HCT116 (cell line): Measurements from ENCODE around the gene RSPO4. TPM values are rescaled to one million over a fixed set of nuclear protein-coding genes. Genes with fewer than 3 reads are reported as not detected.

Experiments
- ATAC-seq: fragments of 200-7000 bp; cut with Tn5 transposase; 2 replicates; pipeline ENCODE4 v1.9.1; 2020; ENCODE audit warnings: mild to moderate bottlenecking, moderate library complexity
- BruUV-seq: library from RNA; stranded (reverse); fragments of 400-500 nt; replicated peaks from 2 replicates; lab custom pipeline; 2021; lab: Mats Ljungman, UMichigan
- CTCF ChIA-PET: fragments of 300-600 bp; sonication (Branson Sonifier 250); formaldehyde crosslinking; loops from one replicate; lab custom pipeline; 2021; ENCODE audit warnings: antibody characterized with exemption; lab: Charles Lee
- POLR2A ChIA-PET: fragments of 300-600, 350-600 bp; sonication (Branson Sonifier 250); formaldehyde crosslinking; loops from one replicate; lab custom pipeline; 2021; ENCODE audit warnings: antibody characterized with exemption; lab: Charles Lee
- RAD21 ChIA-PET, 2 experiments: fragments of 300-600 bp; sonication (Branson Sonifier 250); formaldehyde crosslinking; loops; one replicate each; lab custom pipeline; 2023; ENCODE audit warnings: low total read pairs in 2 of 2; ENCODE audit not compliant: uncharacterized antibody in 2 of 2, unreplicated experiment in 2 of 2, low non-redundant PET in 1 of 2; lab: Charles Lee
- DNase-seq: peaks from one replicate; pipeline ENCODE4 v3.0.0-alpha.2; 2010; ENCODE audit warnings: low read depth, low spot score
- H2AFZ ChIP-seq: fragments of 200-600 bp; shearing (Covaris generic), sonication (generic); 2 replicates; pipeline ENCODE4 v1.6.1; 2017; ENCODE audit warnings: low read depth, mixed run types, mixed read lengths, antibody characterized with exemption, low read length; ENCODE audit not compliant: poor library complexity, severe bottlenecking
- H3K27ac ChIP-seq: 2 replicates; pipeline ENCODE4 v1.5.1; 2012; ENCODE audit warnings: low read depth, low read length
- H3K27me3 ChIP-seq: fragments of 200-600 bp; sonication (generic); 2 replicates; pipeline ENCODE4 v1.6.1; 2016; ENCODE audit warnings: mixed run types, low read length, mixed read lengths; ENCODE audit not compliant: insufficient read depth
- H3K36me3 ChIP-seq, 2 experiments: fragments of 200-500 bp in 1 of 2; fragments of 200-600 bp in 1 of 2; sonication (Bioruptor generic) in 1 of 2; sonication (generic) in 1 of 2; 2 replicates each; pipeline versions ENCODE4 v1.5.1 to v1.6.1; 2014 to 2016; ENCODE audit warnings: low read length in 2 of 2, inconsistent platforms in 1 of 2, mixed read lengths in 1 of 2, mixed run types in 1 of 2; ENCODE audit not compliant: insufficient read depth in 2 of 2, control insufficient read depth in 1 of 2
- H3K4me1 ChIP-seq, 2 experiments: fragments of 200-600 bp in 1 of 2; sonication (generic) in 1 of 2; 2 replicates each; pipeline versions ENCODE4 v1.5.1 to v1.6.1; 2012 to 2017; ENCODE audit warnings: low read length in 2 of 2, inconsistent platforms in 1 of 2, mild to moderate bottlenecking in 1 of 2, mixed read lengths in 1 of 2, mixed run types in 1 of 2, moderate library complexity in 1 of 2; ENCODE audit not compliant: insufficient read depth in 2 of 2, control insufficient read depth in 1 of 2
- H3K4me2 ChIP-seq: fragments of 200-600 bp; sonication (generic); 2 replicates; pipeline ENCODE4 v1.6.1; 2017; ENCODE audit warnings: mixed run types, low read length, mixed read lengths
- H3K4me3 ChIP-seq, 2 experiments: fragments of 200-600 bp in 1 of 2; sonication (generic) in 1 of 2; replicated peaks in 1 of 2; 2 replicates each; pipeline ENCODE4 v1.5.1; 2011 to 2016; ENCODE audit warnings: low read length in 2 of 2, control low read depth in 1 of 2, low read depth in 1 of 2, mild to moderate bottlenecking in 1 of 2, mixed read lengths in 1 of 2, mixed run types in 1 of 2
- H3K79me2 ChIP-seq: fragments of 200-600 bp; sonication (generic); 2 replicates; pipeline ENCODE4 v1.6.1; 2017; ENCODE audit warnings: mild to moderate bottlenecking, mixed run types, low read length, moderate library complexity, mixed read lengths; ENCODE audit not compliant: insufficient read depth
- H3K9ac ChIP-seq: fragments of 200-600 bp; sonication (generic); 2 replicates; pipeline ENCODE4 v1.6.1; 2016; ENCODE audit warnings: low read length, mixed read lengths
- H3K9me2 ChIP-seq: fragments of 200-600 bp; sonication (generic), shearing (Covaris generic); 2 replicates; pipeline ENCODE4 v1.6.1; 2017; ENCODE audit warnings: mixed run types, mild to moderate bottlenecking, moderate library complexity; ENCODE audit not compliant: insufficient read depth
- H3K9me3 ChIP-seq, 2 experiments: fragments of 200-500 bp in 1 of 2; fragments of 200-600 bp in 1 of 2; sonication (Bioruptor generic) in 1 of 2; sonication (generic) in 1 of 2; 2 replicates each; pipeline ENCODE4 v1.6.1; 2014 to 2017; ENCODE audit warnings: low read length in 2 of 2, mixed read lengths in 2 of 2, inconsistent platforms in 1 of 2, low read depth in 1 of 2, mild to moderate bottlenecking in 1 of 2, mixed run types in 1 of 2, moderate library complexity in 1 of 2; ENCODE audit not compliant: control insufficient read depth in 1 of 2, insufficient read depth in 1 of 2
- H4K20me1 ChIP-seq: fragments of 200-600 bp; sonication (generic), shearing (Covaris generic); 2 replicates; pipeline ENCODE4 v1.6.1; 2017; ENCODE audit warnings: mixed run types, mild to moderate bottlenecking, moderate library complexity; ENCODE audit not compliant: insufficient read depth
- CEBPB ChIP-seq: IDR thresholded peaks from 2 replicates; pipeline ENCODE4 v1.6.1; 2012; ENCODE audit warnings: low read depth
- EGR1 ChIP-seq: IDR thresholded peaks from 2 replicates; pipeline ENCODE4 v1.6.1; 2012; ENCODE audit warnings: low read depth
- ELF1 ChIP-seq: IDR thresholded peaks from 2 replicates; pipeline ENCODE4 v1.6.1; 2012; ENCODE audit warnings: low read depth, borderline replicate concordance
- JUND ChIP-seq: IDR thresholded peaks from 2 replicates; pipeline ENCODE4 v1.6.1; 2012
- POLR2A ChIP-seq: IDR thresholded peaks from 2 replicates; pipeline ENCODE4 v1.7.0; 2011; ENCODE audit warnings: borderline replicate concordance; ENCODE audit not compliant: insufficient read depth, insufficient read length; ENCODE audit errors: extremely low read depth
- RAD21 ChIP-seq: IDR thresholded peaks from 2 replicates; pipeline ENCODE4 v1.6.1; 2012; ENCODE audit warnings: low read depth, mild to moderate bottlenecking
- REST ChIP-seq: IDR thresholded peaks from 2 replicates; pipeline ENCODE4 v1.6.1; 2012; ENCODE audit warnings: low read depth
- SIN3A ChIP-seq: IDR thresholded peaks from 2 replicates; pipeline ENCODE4 v1.6.1; 2012; ENCODE audit warnings: low read depth
- YY1 ChIP-seq: IDR thresholded peaks from 2 replicates; pipeline ENCODE4 v1.6.1; 2011; ENCODE audit warnings: low read length, low read depth, moderate library complexity, mild to moderate bottlenecking; ENCODE audit not compliant: insufficient replicate concordance; ENCODE audit errors: extremely low read depth
- ZFX ChIP-seq: fragments of 450-650 bp; IDR thresholded peaks from 2 replicates; pipeline ENCODE4 v1.6.1; 2017
- ZNF274 ChIP-seq: fragments of 200-500 bp; sonication (Bioruptor generic); IDR thresholded peaks from 2 replicates; pipeline ENCODE4 v1.6.1; 2014; ENCODE audit warnings: mild to moderate bottlenecking, low read depth, low read length, inconsistent platforms
- intact Hi-C: fragments of 100-400 bp; cut with micrococcal nuclease; formaldehyde crosslinking; loops from 2 replicates; pipeline ENCODE4 v1.10.0; 2022
- total RNA-seq: library from RNA; stranded (reverse); gene quantifications from one replicate; pipeline ENCODE4 v1.2.1, GENCODE V29; 2021; ENCODE audit not compliant: unreplicated experiment

Gene RSPO4
- total RNA-seq, 1 experiment from 2014 or later, result 0.84 TPM

GRCh38 chr20:1034415-1034789 lies 32.3 kb upstream of the RSPO4 start:
- Histone ChIP-seq H4K20me1 (no peaks in the 10 kb centered on the region), H3K9ac (no peak overlapping the region), H3K36me3 (no peaks in the 10 kb centered on the region), H3K79me2 (no peaks in the 10 kb centered on the region), H3K9me3 (no peaks in the 10 kb centered on the region), H3K4me3 (no peak overlapping the region), H2AFZ (no peak overlapping the region), H3K27me3 (no peaks in the 10 kb centered on the region), H3K9me2 (no peaks in the 10 kb centered on the region), H3K4me1 (no peaks in the 10 kb centered on the region), H3K4me2 (no peak overlapping the region), H3K27ac (no peak overlapping the region)
- BruUV-seq, result no TSS peak
- no peak for DNase-seq
- no peak for TF ChIP-seq RAD21
- TF ChIP-seq SIN3A, result no peak
- no peak for TF ChIP-seq REST
- TF ChIP-seq JUND, result no peak
- TF ChIP-seq EGR1, result no peak
- no peak for TF ChIP-seq CEBPB
- no peak for TF ChIP-seq ZNF274
- TF ChIP-seq POLR2A, result no peak
- no peak for TF ChIP-seq ELF1
- no peak for TF ChIP-seq ZFX
- no peak for TF ChIP-seq YY1
- intact Hi-C loops, result no loop called here
- RAD21 ChIA-PET, result no interaction called here
- POLR2A ChIA-PET, result no interaction called here
- CTCF ChIA-PET, result no interaction called here
- ATAC-seq, result no peak
